Right cardiac atrium (tissue), 5 donors: Measurements from ENCODE around the gene PNPLA5. TPM values are rescaled to one million over a fixed set of nuclear protein-coding genes. Genes with fewer than 3 reads are reported as not detected.

Source experiments
- ATAC-seq, 2 donors: fragments of 200-7000 bp; cut with Tn5 transposase; one replicate each; pipeline versions ENCODE4 v1.8.0 to v1.9.1; 2020; ENCODE audit warnings: moderate library complexity in 2 of 2, mild to moderate bottlenecking in 1 of 2
- DNase-seq, 3 donors: peaks; one replicate each; pipeline ENCODE4 v3.0.0-alpha.2; 2020
- H3K27ac ChIP-seq: one replicate; pipeline ENCODE4 v1.5.1; 2013; ENCODE audit warnings: mild to moderate bottlenecking, low read length, control low read depth, moderate library complexity
- H3K27me3 ChIP-seq: one replicate; pipeline ENCODE4 v1.6.1; 2013; ENCODE audit not compliant: control insufficient read depth, insufficient read depth
- H3K4me1 ChIP-seq: one replicate; pipeline ENCODE4 v1.6.1; 2013; ENCODE audit warnings: low read length; ENCODE audit not compliant: control insufficient read depth, insufficient read depth
- H3K4me3 ChIP-seq: one replicate; pipeline ENCODE4 v1.5.1; 2013; ENCODE audit warnings: low read length, control low read depth
- H3K9me3 ChIP-seq: one replicate; pipeline ENCODE4 v1.6.1; 2013; ENCODE audit warnings: low read length; ENCODE audit not compliant: control insufficient read depth
- WGBS: extraction: QIAGEN DNeasy Blood & Tissue Kit; methylation state at CpG from one replicate; pipeline ENCODE4 v1.1.7; 2013; 5-methylcytosine and 5-hydroxymethylcytosine counted together
- intact Hi-C, 4 donors: fragments of 100-400 bp; cut with DNase I; formaldehyde crosslinking; loops; one replicate each; pipeline versions ENCODE4 v1.11.0 to v1.14.0; 2022 to 2023
- polyA plus RNA-seq: library from polyadenylated mRNA; stranded (reverse); fragments of 200-250 nt; gene quantifications from one replicate; pipeline ENCODE4 v1.2.3, GENCODE V29; 2013
- total RNA-seq, 4 donors: library from RNA; stranded (reverse); fragmentation: NEBNext Ultra II Directional; extraction: Animal tissue kit (Norgen Biotek cat#: 25700); gene quantifications; one replicate each; pipeline ENCODE4 v1.2.1, GENCODE V29; 2021
- donor health status: healthy with polysubstance abuse.
- donor health status: DM: no; HTN: yes; CAD: no.
- donor health status: DM: no; HTN: no; CAD: no.
- donor health status: DM: no; HTN: yes; CAD: no; lungs with severe emphysema.
- donor health status: DM: yes; HTN: yes; CAD: no.

The PNPLA5 gene
- total and polyA plus RNA-seq, 5 donors: not detected

DNA sequence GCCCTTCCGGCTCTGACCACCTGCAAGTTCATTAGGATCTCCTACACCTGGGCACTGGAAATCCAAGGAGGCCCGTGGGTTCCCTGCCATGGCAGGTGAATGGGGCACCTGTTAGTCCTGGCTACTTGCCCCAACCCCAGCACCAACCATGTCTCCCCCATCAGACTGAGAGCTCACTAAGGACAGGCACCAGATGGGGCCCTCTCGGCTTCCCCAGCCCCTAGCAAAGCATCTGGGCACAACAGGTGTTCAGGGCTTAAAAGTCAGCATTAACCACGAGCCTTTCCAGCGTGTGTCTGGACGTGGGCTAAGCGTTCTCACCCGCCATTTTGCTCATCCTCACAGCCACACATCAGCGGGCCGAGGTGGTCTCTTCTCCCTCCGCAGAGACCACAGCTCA, 31.7 kb downstream of the PNPLA5 start:
- DNase-seq: no peak

DNA sequence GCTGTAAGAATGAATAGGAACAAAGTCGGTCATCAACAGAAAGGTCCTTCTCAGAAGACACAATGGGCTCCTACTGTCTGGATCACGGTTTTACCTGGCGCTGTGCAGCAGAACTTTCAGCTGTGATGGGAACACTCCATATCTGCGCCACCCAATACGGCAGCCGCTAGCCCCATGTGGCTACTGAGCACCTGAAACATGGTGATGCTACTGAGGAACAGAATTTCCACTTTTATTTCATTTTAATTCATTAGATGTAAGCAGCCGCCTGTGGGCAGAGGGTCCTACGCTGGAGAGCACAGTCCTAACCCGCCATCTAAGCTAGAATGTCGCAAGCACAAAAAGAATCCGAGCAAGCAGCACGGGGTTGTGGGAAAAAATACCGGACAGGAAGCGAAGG, 32.2 kb downstream of the PNPLA5 start:
- H3K27me3 ChIP-seq: no peaks in the 10 kb centered on the region
- WGBS: 81% methylated on average over 14 of the region's 14 CpGs

More for the DNA sequence above, 31.7 kb downstream of the PNPLA5 start:
- intact Hi-C loops: no loop called here
- H3K27me3 ChIP-seq: no peaks in the 10 kb centered on the region
- no peak for ATAC-seq
- no peak overlapping the region for H3K4me3 ChIP-seq
- no peaks in the 10 kb centered on the region for H3K4me1 ChIP-seq
- no peak overlapping the region for H3K27ac ChIP-seq
- peaks cover 2% of the 10 kb centered on the region for H3K9me3 ChIP-seq
- WGBS: 85% methylated on average over 11 of the region's 11 CpGs

DNA sequence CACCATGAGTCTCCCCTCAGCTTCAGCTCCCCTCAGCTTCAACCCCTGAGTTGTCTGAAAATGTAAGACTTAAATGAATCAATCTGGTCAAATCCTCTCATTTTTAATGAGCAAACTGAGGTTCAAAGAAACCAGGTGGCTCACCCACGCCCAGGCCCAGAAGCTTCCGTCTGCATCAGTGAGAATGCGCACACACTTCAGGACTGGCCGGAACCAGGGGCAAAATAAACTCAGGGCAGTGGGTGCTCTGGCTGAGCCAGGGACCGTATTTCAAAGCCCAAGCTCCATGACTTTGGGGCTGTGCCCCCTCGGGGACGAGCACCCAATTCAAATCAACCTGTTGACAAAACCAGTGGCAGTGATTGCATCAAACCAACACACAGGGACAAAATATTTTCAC, 32.6 kb downstream of the PNPLA5 start:
- Histone ChIP-seq H3K9me3 (peaks cover 2% of the 10 kb centered on the region), H3K27ac (no peak overlapping the region), H3K4me1 (no peaks in the 10 kb centered on the region), H3K27me3 (no peaks in the 10 kb centered on the region), H3K4me3 (no peak overlapping the region)
- intact Hi-C loops: no loop called here
- ATAC-seq (no peak), DNase-seq (no peak)
- WGBS: 82% methylated on average over 7 of the region's 7 CpGs

More for the DNA sequence above, 32.2 kb downstream of the PNPLA5 start:
- no peak overlapping the region for H3K27ac ChIP-seq
- intact Hi-C loops: no loop called here
- H3K4me3 ChIP-seq: no peak overlapping the region
- ATAC-seq (no peak), DNase-seq (no peak)
- peaks cover 2% of the 10 kb centered on the region for H3K9me3 ChIP-seq
- H3K4me1 ChIP-seq: no peaks in the 10 kb centered on the region

DNA sequence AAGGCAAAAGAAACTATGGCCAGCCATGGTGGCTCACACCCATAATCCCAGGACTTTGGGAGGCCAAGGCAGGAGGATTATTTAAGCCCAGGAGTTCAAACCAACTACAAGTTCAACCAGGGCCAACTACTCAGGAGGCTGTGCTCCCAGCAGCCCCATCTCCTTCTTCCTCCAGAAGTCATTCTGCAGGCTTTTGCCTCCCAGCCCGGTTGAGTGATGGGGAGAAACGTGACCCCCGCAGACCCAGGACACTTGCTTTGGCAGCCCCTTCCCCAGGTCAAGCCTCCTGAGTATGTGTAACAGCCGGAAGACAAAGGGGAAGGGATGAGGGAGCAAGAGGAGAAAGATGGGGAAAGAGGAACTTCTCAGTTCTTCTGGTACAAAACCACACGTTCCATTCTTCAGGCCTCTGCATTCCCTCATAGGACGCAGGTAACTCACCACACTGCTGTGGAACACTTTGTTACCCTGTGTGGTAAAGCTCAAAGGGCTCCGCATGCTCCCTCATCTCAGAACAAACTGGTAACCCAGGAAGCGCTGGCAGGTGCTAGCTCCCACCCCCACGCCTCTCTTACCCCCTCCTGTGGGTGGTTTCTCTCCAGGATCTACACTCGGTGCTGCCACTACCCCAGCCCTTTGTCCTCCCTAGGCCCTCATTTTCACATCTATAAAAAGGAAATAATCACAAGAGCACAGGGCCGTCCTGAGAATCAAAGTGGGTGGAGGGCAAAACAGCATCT, 33.5 kb downstream of the PNPLA5 start:
- intact Hi-C loops: no loop called here
- WGBS: 62% methylated on average over 11 of the region's 11 CpGs
- Histone ChIP-seq H3K9me3 (peaks cover 2% of the 10 kb centered on the region), H3K27ac (no peak overlapping the region), H3K4me3 (no peak overlapping the region), H3K4me1 (no peaks in the 10 kb centered on the region), H3K27me3 (no peaks in the 10 kb centered on the region)
- DNase-seq (no peak), ATAC-seq (no peak)

DNA sequence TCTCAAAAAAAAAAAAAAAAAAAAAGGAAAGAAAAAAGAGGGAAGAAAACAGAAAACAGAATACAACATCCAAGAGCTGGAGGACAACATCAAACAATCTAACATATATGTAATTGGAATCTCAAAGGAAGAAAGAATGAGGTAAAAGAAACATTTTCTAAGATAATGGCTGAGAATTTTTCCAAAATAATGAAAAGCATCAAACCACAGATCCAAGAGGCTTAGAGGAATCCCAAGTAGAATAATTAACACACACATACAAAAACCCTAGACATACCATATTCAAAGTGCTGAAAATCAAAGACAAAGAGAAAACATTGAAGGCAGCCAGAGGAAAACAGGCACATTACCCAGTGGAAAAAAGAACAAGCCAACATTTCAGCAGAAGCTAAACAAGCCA, 34.4 kb downstream of the PNPLA5 start:
- H3K27ac ChIP-seq: no peak overlapping the region
- no peaks in the 10 kb centered on the region for H3K27me3 ChIP-seq
- ATAC-seq (no peak), DNase-seq (no peak)
- H3K4me3 ChIP-seq: no peak overlapping the region
- peaks cover 2% of the 10 kb centered on the region for H3K9me3 ChIP-seq
- intact Hi-C loops: no loop called here
- H3K4me1 ChIP-seq: no peaks in the 10 kb centered on the region

DNA sequence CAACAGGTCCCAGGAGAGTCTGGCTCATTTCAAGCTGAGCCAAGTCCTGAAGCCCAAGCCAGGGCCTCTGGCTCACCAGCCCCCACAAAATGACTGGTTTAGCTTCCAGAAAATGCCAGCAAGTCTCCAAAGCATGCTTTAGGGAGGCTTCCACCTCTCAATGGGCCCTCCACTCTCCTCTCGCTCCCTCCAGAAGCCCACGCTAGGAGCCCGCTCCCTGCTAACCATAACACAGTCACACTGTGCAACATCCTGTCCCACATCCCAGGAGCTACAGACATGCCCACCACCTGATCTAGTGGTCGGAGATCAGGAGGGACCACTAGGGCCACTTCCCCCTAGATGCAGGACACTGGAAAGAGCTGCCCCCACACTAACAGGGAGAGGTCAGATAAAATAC, 36.4 kb downstream of the PNPLA5 start:
- Histone ChIP-seq H3K27me3 (no peaks in the 10 kb centered on the region), H3K27ac (no peak overlapping the region), H3K9me3 (peaks cover 2% of the 10 kb centered on the region), H3K4me3 (no peak overlapping the region), H3K4me1 (no peaks in the 10 kb centered on the region)
- intact Hi-C loops: no loop called here
- ATAC-seq: no peak
- 91% methylated on average over 4 of the region's 4 CpGs for WGBS
- DNase-seq: no peak

DNA sequence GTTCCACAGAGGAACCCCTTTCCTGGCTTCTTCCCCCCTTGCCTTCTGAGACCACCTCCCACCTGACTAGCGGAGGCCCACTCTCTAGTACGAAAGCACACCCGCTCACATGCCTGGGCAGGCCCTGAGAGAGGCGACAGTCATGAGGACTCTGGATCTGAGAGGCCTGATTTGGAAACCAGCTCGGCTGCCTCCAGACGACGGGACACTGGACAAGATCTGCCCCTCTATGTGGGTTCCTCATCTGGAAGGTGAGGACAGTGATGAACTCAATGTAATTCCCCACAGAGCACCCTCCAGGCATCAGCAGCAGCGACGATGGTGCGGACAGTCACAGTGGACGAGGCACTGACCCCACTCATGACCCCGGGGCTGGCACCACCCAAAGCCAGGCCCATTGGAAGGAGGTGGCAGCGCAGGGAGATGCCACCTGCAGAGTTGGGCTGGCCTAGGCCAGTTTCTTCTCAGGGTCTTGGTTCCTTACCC, 37.0 kb downstream of the PNPLA5 start:
- 89% methylated on average over 13 of the region's 13 CpGs for WGBS
- Histone ChIP-seq H3K27me3 (no peaks in the 10 kb centered on the region), H3K4me3 (no peak overlapping the region), H3K9me3 (peaks cover 2% of the 10 kb centered on the region), H3K4me1 (no peaks in the 10 kb centered on the region), H3K27ac (no peak overlapping the region)
- no peak for ATAC-seq
- intact Hi-C loops: no loop called here
- DNase-seq: no peak

DNA sequence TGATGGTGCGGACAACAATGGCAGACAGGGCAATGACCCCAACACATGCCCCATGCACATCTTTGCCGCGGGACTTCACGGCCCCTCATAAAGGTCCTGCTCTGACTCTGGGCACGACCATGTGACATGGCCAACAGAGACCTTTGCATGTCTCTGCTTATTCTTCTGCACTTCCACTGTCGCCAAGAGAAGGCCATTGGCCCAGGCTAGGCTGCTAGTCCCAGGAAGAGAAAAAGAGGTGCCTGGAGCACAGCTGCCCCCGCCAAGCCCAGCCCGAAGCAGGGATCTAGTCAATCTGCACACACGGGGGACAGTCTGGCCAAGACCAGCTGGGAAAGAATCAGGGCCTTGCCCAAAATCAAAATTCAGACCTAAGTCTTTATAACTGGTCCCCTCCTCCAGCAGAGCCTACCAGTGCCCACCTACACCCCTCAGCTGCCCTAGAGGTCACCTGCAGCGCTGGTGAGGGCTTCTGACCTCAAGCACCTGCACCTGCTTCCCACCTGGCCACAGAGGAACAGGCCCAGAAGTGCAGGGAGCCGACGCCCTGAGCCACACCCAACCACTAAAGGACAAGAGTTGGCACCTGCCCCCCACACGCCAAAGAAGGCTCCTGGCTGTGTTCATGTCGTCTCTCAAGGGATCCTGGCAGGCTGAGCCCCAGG, 37.6 kb downstream of the PNPLA5 start:
- no peak overlapping the region for H3K4me3 ChIP-seq
- peaks cover 2% of the 10 kb centered on the region for H3K9me3 ChIP-seq
- DNase-seq (no peak), ATAC-seq (no peak)
- H3K27me3 ChIP-seq: no peaks in the 10 kb centered on the region
- no peaks in the 10 kb centered on the region for H3K4me1 ChIP-seq
- intact Hi-C loops: no loop called here
- 77% methylated on average over 14 of the region's 14 CpGs for WGBS
- H3K27ac ChIP-seq: no peak overlapping the region

DNA sequence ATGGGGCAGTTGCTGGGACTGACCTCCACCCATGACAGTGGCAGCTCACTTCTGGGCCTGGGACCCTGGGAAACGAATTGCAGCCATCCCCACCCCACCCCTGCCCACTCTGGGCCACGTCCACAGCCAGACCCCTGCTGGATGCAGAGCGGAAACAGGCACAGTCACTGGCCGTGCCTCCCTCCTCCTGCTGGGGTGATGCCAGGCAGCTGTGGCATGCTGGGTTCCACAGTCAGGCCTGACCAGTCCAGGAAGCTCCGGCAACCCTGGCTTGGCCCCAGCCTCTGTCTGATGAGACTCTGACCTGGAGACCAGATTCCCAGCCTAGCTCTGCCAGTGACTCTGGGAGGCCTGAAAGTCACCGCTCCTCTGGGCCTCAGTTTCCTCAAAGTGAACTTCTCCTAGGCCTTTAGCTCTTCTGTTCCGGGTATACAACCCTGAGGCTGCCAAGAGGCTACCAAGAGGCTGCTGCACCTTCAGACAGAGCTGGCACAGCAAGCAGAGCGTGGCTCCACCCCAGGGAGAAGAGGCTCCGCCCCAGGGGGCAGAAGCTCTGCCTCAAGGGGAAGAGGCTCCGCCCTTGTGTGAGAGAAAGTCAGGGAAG, 38.4 kb downstream of the PNPLA5 start:
- H3K4me1 ChIP-seq: no peaks in the 10 kb centered on the region
- WGBS: 79% methylated on average over 10 of the region's 10 CpGs
- H3K27ac ChIP-seq: no peak overlapping the region
- no peak for ATAC-seq
- no peaks in the 10 kb centered on the region for H3K27me3 ChIP-seq
- H3K9me3 ChIP-seq: peaks cover 2% of the 10 kb centered on the region
- intact Hi-C loops: no loop called here
- no peak for DNase-seq
- H3K4me3 ChIP-seq: no peak overlapping the region

DNA sequence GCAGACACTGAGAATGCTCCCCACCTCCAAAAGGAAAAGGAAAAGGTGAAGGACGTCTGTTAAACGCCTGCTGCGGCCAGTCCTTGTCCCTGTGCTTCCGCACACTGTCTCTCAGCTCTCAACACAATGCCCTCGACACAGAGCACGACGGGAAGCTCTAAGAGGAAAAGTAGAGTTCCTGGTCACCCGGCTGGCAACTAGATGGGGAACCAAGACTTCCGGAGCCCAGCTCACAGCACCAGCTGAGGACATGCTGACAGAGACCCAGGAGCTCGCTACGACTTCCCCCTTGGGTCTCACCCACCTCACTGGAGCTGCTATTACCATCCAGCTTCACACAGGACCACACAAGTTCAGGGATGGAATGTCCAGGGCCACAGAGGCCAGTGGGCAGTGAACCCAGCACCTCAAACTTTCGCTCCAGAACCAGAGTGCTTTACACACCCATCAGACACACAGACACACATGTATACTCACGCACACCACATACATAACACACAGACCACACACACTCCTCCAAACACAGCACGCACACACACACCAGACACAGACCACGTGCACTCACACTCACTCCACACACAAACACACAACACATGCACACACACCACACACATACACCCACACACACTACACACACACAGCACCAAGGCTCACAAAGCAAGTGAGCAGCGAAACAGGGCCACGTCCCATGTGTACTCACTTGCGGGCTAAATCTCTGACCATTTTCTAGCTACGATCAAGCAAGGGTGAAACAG, 39.1 kb downstream of the PNPLA5 start:
- peaks cover 2% of the 10 kb centered on the region for H3K9me3 ChIP-seq
- H3K27ac ChIP-seq: no peak overlapping the region
- WGBS: 75% methylated on average over 19 of the region's 19 CpGs
- H3K4me1 ChIP-seq: no peaks in the 10 kb centered on the region
- no peak for ATAC-seq
- H3K4me3 ChIP-seq: no peak overlapping the region
- no peak for DNase-seq
- no peaks in the 10 kb centered on the region for H3K27me3 ChIP-seq
- intact Hi-C loops: no loop called here

DNA sequence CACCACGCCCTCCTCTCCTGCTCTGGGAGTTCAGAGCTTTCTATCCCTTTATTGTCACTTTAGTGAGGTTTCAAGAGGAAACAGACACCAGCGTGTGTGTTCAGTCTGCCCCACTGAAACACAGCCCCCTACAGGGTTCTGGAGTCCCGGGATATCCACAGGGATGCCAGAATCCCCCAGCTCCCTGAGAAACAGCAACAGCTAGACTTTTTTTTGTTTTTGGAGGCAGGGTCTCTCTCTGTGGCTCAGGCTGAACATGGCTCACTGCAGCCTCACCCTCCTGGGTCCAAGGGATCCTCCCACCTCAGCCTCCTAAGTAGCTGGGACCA, 39.9 kb downstream of the PNPLA5 start:
- Histone ChIP-seq H3K4me1 (no peaks in the 10 kb centered on the region), H3K4me3 (no peak overlapping the region), H3K27ac (no peak overlapping the region), H3K9me3 (peaks cover 2% of the 10 kb centered on the region), H3K27me3 (no peaks in the 10 kb centered on the region)
- intact Hi-C loops: no loop called here
- WGBS: 48% methylated on average over 3 of the region's 3 CpGs
- ATAC-seq: no peak
- no peak for DNase-seq
